Measurements from ENCODE around the gene DYNC1H1. TPM values are rescaled to one million over a fixed set of nuclear protein-coding genes. Genes with fewer than 3 reads are reported as not detected.

Gene DYNC1H1
- total RNA-seq, 1 experiment from 2014 or later, result 438 TPM

- CTCF ChIA-PET, result interaction anchor here (0.7 kb wide), 1 partner anchor 177 kb away, joined by 3 read pairs; no protein-coding TSS in a partner anchor
- TF ChIP-seq PRDM15 (CRISPR knock-in tag; IDR thresholded peaks at IDR 0.05), result no peak
- TF ChIP-seq GTF2I (CRISPR knock-in tag; conservative IDR thresholded peaks at IDR 0.05), result no peak
- TF ChIP-seq ZBTB43 (CRISPR knock-in tag; IDR thresholded peaks at IDR 0.05), result no peak
- no peak for TF ChIP-seq ZSCAN18 (CRISPR knock-in tag; IDR thresholded peaks at IDR 0.05)
- Mint-ChIP-seq H3K9me3 (no peaks in the 10 kb centered on the region), H3K27ac (no peak overlapping the region), H3K4me1 (peaks cover 16% of the 10 kb centered on the region), H3K27me3 (ENCODE audit: low read depth) (peaks cover 24% of the 10 kb centered on the region), H3K4me3 (no peak overlapping the region), H3K36me3 (no peaks in the 10 kb centered on the region)
- no peak for DNase-seq (ENCODE audit: low spot score)
- ATAC-seq, result no peak
- POLR2A ChIA-PET, result no interaction called here
Measured at GRCh38 chr14:101950516-101951215, 13.7 kb upstream of the DYNC1H1 start.

GRCh38 chr14:101953151-101953550, 11.2 kb upstream of the DYNC1H1 start:
- H3K36me3 Mint-ChIP-seq, result no peaks in the 10 kb centered on the region
- ChIA-PET POLR2A (no interaction called here), CTCF (interaction anchor here (0.6 to 1.8 kb wide), 5 partner anchors 9 to 1592 kb away, joined by 3 to 15 read pairs (median 5); no protein-coding TSS in a partner anchor)
- DNase-seq (ENCODE audit: low spot score) (no peak), ATAC-seq (no peak)
- no peak overlapping the region for H3K4me3 Mint-ChIP-seq
- no peaks in the 10 kb centered on the region for H3K9me3 Mint-ChIP-seq
- H3K27ac Mint-ChIP-seq, result no peak overlapping the region
- peaks cover 7% of the 10 kb centered on the region for H3K4me1 Mint-ChIP-seq
- H3K27me3 Mint-ChIP-seq (ENCODE audit: low read depth), result no peaks in the 10 kb centered on the region; the same call in 1 of the 2 replicates
- TF ChIP-seq ZNF219 (CRISPR knock-in tag; IDR thresholded peaks at IDR 0.05; ENCODE audit: borderline replicate concordance) (no peak), NFATC4 (CRISPR knock-in tag; IDR thresholded peaks at IDR 0.05) (no peak), USF1 (CRISPR knock-in tag; IDR thresholded peaks at IDR 0.05) (no peak), GABPB1 (CRISPR knock-in tag; IDR thresholded peaks at IDR 0.05) (no peak)

GRCh38 chr14:101954501-101954900, 9.9 kb upstream of the DYNC1H1 start:
- DNase-seq (ENCODE audit: low spot score) (no peak), ATAC-seq (no peak)
- TF ChIP-seq ATF2 (CRISPR knock-in tag; IDR thresholded peaks at IDR 0.05; ENCODE audit: borderline replicate concordance, low read depth) (no peak), FOXP4 (CRISPR knock-in tag; IDR thresholded peaks at IDR 0.05) (no peak), GTF2I (CRISPR knock-in tag; conservative IDR thresholded peaks at IDR 0.05) (no peak), GRHL2 (CRISPR knock-in tag; IDR thresholded peaks at IDR 0.05; ENCODE audit: insufficient replicate concordance, severe bottlenecking) (no peak), E2F4 (CRISPR knock-in tag; IDR thresholded peaks at IDR 0.05; ENCODE audit: borderline replicate concordance, low read depth) (no peak), ZNF121 (CRISPR knock-in tag; IDR thresholded peaks at IDR 0.05) (no peak), MLX (CRISPR knock-in tag; IDR thresholded peaks at IDR 0.05) (no peak), E2F1 (CRISPR knock-in tag; IDR thresholded peaks at IDR 0.05) (no peak)
- Mint-ChIP-seq H3K27me3 (ENCODE audit: low read depth) (peaks cover under 1% of the 10 kb centered on the region; the same call in 1 of the 2 replicates), H3K27ac (no peak overlapping the region), H3K4me1 (no peaks in the 10 kb centered on the region), H3K4me3 (no peak overlapping the region), H3K36me3 (no peaks in the 10 kb centered on the region), H3K9me3 (no peaks in the 10 kb centered on the region)
- ChIA-PET CTCF (interaction anchor here (0.9 to 1.8 kb wide), 3 partner anchors 9 to 247 kb away, joined by 3 to 15 read pairs (median 5); no protein-coding TSS in a partner anchor), POLR2A (no interaction called here)
